Keratinocyte (primary cell): ENCODE results near the gene CTNNA2.

Source experiments
- CTCF ChIP-seq, 3 experiments: IDR thresholded peaks in 1 of 3; conservative IDR thresholded peaks in 1 of 3; optimal IDR thresholded peaks in 1 of 3; 2 replicates in 2 of 3; 3 replicates in 1 of 3; pipeline versions ENCODE3 to v1.5.1; 2011; ENCODE audit warnings: low read length in 3 of 3, mild to moderate bottlenecking in 3 of 3, moderate library complexity in 2 of 3, control low read depth in 1 of 3, inconsistent platforms in 1 of 3; ENCODE audit not compliant: insufficient read depth in 2 of 3; ENCODE audit errors: extremely low read depth in 1 of 3
- EZH2 ChIP-seq: IDR thresholded peaks from one replicate; pipeline ENCODE4 v1.6.1; 2012; ENCODE audit warnings: inconsistent platforms, mild to moderate bottlenecking, low read length, moderate library complexity

DNA sequence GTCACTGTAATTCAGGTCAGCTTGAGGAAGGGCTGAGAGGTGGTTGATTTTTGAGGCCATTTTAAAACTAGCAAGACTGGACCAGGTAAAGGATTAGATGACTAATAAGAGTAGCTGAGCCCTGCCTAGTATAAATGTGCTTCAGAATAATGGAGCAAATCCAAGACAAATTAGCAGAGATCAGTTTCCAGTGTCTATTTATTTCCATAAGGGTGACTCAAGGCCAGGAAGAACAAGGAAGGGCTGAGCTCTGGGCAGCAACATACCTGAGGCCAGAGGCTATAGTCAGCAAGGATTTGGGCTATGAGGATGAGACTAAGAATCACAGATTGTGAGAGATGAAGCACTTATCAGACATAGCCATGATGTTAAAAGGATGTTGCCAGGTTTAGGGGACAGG is 1130.7 kb downstream of the CTNNA2 start:
- TF ChIP-seq CTCF (optimal IDR thresholded peaks at IDR 0.05 in 1 of 3, IDR thresholded peaks at IDR 0.05 in 1 of 3, conservative IDR thresholded peaks at IDR 0.05 in 1 of 3; ENCODE audit: extremely low read depth in 1 of 3, insufficient read depth in 2 of 3, low read length in 3 of 3) = no peak
- TF ChIP-seq EZH2 = no peak
